K562 (cell line): ENCODE results near the gene MICU2.

ENCODE experiments used
- CBFB ChIP-seq: sonication (generic); formaldehyde crosslinking; IDR thresholded peaks from 2 replicates; pipeline ENCODE4 v1.4.0; 2020; ENCODE audit warnings: mild to moderate bottlenecking, missing genetic modification reagents
- CTCF ChIP-seq, 3 experiments: IDR thresholded peaks in 2 of 3; conservative IDR thresholded peaks in 1 of 3; 2 replicates each; pipeline ENCODE4 v1.5.1; 2011 to 2012; ENCODE audit warnings: low read length in 3 of 3, mild to moderate bottlenecking in 3 of 3, control low read depth in 2 of 3, improper control_type of control experiment in 1 of 3, inconsistent platforms in 1 of 3, low read depth in 1 of 3, mixed read lengths in 1 of 3, moderate library complexity in 1 of 3; ENCODE audit not compliant: insufficient read depth in 2 of 3
- ELF1 ChIP-seq: fragments of 200-800 bp; sonication (Bioruptor generic); IDR thresholded peaks from 2 replicates; pipeline ENCODE4 v1.6.1; 2016; ENCODE audit warnings: missing genetic modification characterization, missing compliant biosample characterization
- ESRRA ChIP-seq: fragments of 450-650 bp; IDR thresholded peaks from 2 replicates; pipeline ENCODE4 v1.6.1; 2014; ENCODE audit warnings: low read depth, mild to moderate bottlenecking, moderate library complexity, borderline replicate concordance
- HMGN3 ChIP-seq: IDR thresholded peaks from 2 replicates; pipeline ENCODE4 v1.6.1; 2011; ENCODE audit warnings: borderline replicate concordance, low read depth, mild to moderate bottlenecking, mixed read lengths, low read length; ENCODE audit not compliant: insufficient read length; ENCODE audit errors: extremely low read depth
- JUND ChIP-seq, 2 experiments: IDR thresholded peaks; 2 replicates in 1 of 2; 3 replicates in 1 of 2; pipeline ENCODE4 v1.6.1; 2011; ENCODE audit warnings: borderline replicate concordance in 2 of 2, low read depth in 2 of 2, low read length in 2 of 2, improper control_type of control experiment in 1 of 2, missing biosample characterization in 1 of 2, missing genetic modification characterization in 1 of 2, missing genetic modification reagents in 1 of 2
- POLR2AphosphoS2 ChIP-seq: IDR thresholded peaks from 2 replicates; pipeline ENCODE4 v1.6.1; 2012; ENCODE audit warnings: low read length, improper control_type of control experiment
- RNF2 ChIP-seq: sonication (generic); IDR thresholded peaks from 2 replicates; pipeline ENCODE4 v1.6.1; 2016
- SETDB1 ChIP-seq: IDR thresholded peaks from one replicate; pipeline ENCODE4 v1.6.1; 2012; ENCODE audit warnings: low read length, control low read depth, inconsistent platforms
- SRF ChIP-seq, 2 experiments: fragments of 250-450, 450-650 bp in 1 of 2; sonication (Bioruptor Pico) in 1 of 2; sonication (generic) in 1 of 2; formaldehyde crosslinking; IDR thresholded peaks; 2 replicates each; pipeline versions ENCODE4 v1.5.0 to v1.5.1; 2020 to 2022; ENCODE audit warnings: mild to moderate bottlenecking in 1 of 2, missing genetic modification reagents in 1 of 2
- TF ChIP-seq, protein P1 (sequence below): fragments of 450-650 bp; conservative IDR thresholded peaks from 2 replicates; pipeline ENCODE4 v1.6.1; 2016; ENCODE audit warnings: missing genetic modification characterization, low read depth, mild to moderate bottlenecking, missing compliant biosample characterization, moderate library complexity

GRCh38 chr13:21557995-21558394, 46.0 kb downstream of the MICU2 start:
- TF ChIP-seq POLR2AphosphoS2 = no peak
- TF ChIP-seq SRF (CRISPR knock-in tag; IDR thresholded peaks at IDR 0.05) = no peak
- TF ChIP-seq, protein P1, sequence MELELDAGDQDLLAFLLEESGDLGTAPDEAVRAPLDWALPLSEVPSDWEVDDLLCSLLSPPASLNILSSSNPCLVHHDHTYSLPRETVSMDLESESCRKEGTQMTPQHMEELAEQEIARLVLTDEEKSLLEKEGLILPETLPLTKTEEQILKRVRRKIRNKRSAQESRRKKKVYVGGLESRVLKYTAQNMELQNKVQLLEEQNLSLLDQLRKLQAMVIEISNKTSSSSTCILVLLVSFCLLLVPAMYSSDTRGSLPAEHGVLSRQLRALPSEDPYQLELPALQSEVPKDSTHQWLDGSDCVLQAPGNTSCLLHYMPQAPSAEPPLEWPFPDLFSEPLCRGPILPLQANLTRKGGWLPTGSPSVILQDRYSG (tag) = no peak
- TF ChIP-seq CBFB (CRISPR knock-in tag) = no peak
- TF ChIP-seq ELF1 (tag) = no peak
- TF ChIP-seq ESRRA = no peak
- no peak for TF ChIP-seq JUND (IDR thresholded peaks at IDR 0.05; ENCODE audit: borderline replicate concordance, low read depth, low read length)
- no peak for TF ChIP-seq JUND (tag; IDR thresholded peaks at IDR 0.05; ENCODE audit: borderline replicate concordance, low read depth, low read length)
- TF ChIP-seq SETDB1 = no peak
- TF ChIP-seq RNF2 = no peak
- peak; percentile 38 to 46 (median 42); a peak in 4 of 6 replicates for TF ChIP-seq CTCF (IDR thresholded peaks at IDR 0.05 in 2 of 3, conservative IDR thresholded peaks at IDR 0.05 in 1 of 3; ENCODE audit: insufficient read depth in 2 of 3, low read depth in 1 of 3, low read length in 3 of 3)
- no peak for TF ChIP-seq HMGN3
